Anterior cingulate cortex (tissue), 58 donors: ENCODE measurements around the gene SPSB2.

ENCODE experiments used
- DNase-seq, 58 donors: peaks; one replicate each; lab custom pipeline; 2025; lab: John Stamatoyannopoulos, UW

The SPSB2 gene

DNA sequence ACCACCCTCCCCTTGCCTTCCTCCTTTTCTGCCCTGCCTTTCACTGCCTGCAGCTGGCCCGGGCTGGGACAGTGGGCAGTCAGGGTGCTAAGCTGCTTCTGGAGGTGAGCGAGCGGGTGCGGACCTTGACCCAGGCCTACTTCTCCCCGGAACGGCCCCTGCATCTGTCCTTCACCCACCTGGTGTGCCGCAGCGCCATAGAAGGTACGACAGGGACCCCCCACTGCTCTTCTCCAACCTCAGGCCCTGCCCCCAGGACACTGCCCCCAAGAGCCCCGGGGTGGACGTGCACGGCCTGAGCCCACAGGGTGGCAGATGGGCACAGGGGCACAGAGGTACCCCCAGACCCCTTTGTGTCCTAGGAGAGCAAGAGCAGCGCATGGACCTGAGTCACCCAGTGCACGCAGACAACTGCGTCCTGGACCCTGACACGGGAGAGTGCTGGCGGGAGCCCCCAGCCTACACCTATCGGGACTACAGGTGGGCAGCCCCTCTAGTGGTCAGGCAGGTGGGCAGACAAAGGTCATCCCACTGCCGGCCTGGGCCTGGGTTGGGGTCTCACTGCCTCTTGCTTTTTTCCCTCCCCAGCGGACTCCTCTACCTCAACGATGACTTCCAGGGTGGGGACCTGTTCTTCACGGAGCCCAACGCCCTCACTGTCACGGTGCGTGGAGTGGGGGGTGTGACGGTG, 35.6 kb downstream of the SPSB2 start:
- no peak for DNase-seq

DNA sequence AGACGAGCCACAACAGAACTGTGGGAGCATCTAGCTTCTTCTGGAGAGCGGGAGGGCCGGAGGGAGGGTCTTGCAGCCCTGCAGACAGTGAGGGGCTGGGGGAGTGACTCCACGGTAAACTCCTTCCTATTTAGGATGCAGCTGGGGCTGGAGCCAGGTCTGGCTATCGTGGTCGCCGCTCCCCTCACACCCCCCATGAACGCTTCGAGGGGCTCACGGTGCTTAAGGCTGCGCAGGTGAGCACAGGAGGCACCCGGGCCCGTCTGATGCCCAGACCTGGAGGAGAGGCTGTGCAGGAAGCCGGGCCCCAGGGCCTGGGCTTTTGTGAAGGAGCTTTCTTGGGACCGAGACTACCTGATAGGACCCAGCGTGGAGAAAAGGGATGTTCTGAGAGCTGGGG, 36.3 kb downstream of the SPSB2 start:
- no peak for DNase-seq

DNA sequence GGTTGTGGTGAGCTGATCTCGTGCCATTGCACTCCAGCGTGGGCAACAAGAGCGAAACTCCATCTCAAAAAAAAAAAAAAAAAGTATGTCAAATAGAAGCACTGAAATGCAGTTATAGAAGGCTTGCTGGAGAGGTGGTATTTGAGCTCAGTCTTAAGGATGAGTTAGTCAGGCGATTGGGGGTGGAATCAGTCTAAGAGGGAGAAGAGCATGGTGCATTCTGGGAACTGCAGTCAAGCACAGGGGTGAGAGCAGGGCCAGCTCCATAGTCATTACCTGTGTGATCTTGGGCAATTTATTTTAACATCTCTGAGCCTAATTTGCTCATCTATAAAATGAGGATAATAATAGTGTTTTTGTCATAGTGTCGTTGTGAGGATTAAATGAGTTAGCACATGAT, 38.2 kb downstream of the SPSB2 start:
- DNase-seq: no peak

DNA sequence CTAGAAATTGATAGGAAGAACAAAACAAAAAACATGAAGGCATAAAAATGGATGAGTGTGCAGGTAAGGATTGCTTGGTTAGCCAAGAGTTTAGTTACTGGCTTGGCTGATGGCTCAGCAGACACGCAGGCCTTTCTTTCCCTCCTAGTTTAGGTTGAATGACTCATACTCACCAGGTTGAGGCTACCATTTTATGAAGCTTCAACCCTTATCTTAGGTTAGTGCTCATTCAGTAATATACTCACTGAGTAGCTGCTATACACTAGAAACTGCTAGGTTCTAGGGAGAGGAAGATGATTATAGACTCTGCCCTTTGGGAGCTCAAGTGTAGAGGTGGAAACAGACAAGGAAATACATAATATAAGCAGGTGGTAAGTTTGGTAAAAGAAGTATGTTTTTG, 38.8 kb downstream of the SPSB2 start:
- DNase-seq: no peak

DNA sequence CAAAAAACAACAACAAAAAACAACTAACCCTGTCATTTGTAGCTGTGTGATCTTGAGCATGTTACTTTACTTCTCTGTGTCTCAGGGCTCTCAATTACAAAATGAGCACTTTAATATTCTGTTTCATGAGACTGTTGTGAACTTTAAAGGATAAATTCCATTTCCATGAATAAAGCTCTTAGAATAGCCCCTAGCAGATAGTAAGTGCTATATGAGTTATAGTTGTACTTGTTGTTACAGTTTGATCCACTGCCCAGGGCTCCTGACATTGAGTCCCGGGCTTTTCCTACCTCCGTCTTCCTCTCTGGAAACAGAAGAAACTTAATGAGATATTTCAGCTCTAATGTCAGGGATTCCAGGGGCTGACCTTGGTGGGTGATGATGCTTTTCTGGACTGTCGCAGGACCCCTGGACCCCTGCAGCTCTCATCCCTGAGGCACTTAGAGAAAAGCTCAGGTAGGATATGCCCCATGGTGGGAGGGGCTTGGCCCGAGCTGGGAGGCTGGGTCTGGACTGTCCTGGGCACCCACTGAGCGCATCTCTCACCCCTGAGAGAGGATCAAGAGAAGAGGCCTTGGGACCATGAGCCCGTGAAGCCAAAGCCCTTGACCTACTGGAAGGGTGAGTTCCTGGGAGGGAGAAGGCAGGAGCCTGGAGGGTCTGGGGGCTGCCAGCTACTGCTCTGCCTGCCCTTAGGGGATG, 39.8 kb downstream of the SPSB2 start:
- no peak for DNase-seq

DNA sequence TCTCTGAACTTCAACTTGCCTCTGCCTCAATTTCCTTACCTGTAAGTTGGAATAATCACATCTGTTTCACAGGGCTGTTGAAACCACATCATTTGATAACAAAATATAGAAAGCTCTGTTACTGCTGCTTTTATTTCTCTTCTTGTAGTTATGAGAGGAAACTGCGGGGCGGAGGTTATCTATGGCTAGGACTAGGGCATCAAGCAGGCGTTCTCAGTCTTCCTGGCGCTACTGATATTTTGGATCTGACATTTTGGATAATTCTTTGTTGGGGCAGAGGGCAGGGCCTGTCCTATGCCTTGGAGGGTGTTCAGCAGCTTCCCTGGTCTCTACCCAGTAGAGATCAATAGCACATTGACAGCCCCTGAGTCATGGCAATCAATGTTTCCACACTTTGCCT, 41.0 kb downstream of the SPSB2 start:
- no peak for DNase-seq

DNA sequence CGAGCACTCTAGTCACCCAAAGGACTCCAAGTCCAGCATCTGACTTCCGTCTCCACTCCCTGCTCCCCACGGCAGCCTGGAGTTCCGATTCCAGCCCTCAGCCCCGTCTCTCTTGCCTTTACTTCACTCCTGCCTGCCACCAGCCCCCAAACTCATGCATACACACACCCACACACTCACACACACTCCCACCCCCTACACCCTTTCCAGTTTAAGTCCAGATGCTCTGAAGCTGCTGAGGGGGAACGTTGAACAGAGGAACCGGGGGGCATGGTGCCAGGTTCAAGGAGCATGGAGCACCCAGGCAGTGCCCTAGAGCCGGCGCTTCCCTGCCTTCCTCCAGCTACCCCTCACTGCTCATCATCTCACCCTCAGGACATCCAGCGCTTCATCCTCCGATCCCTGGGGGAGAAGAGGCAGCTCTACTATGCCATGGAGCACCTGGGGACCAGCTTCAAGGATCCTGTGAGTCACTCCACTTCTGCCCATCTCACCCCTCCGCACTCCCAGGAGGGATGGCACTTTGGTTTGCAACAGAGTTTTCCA, 41.6 kb downstream of the SPSB2 start:
- no peak for DNase-seq

DNA sequence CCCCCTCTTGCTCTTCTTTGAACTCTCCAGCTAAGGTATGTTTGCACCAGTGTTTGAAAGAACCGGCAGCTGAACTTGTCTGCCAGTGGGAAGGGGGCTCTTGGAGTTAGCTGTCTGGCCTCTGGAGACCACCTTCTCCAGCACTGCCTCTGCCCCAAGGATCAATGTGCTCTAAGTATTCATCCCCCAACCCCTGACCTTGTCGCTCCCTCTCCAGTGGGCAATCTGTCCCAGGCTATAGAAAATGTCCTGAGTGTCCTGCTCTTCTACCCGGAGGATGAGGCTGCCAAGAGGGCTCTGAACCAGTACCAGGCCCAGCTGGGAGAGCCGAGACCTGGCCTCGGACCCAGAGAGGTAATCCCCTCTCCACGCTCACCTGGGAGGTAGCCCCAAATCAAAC, 42.1 kb downstream of the SPSB2 start:
- no peak for DNase-seq

DNA sequence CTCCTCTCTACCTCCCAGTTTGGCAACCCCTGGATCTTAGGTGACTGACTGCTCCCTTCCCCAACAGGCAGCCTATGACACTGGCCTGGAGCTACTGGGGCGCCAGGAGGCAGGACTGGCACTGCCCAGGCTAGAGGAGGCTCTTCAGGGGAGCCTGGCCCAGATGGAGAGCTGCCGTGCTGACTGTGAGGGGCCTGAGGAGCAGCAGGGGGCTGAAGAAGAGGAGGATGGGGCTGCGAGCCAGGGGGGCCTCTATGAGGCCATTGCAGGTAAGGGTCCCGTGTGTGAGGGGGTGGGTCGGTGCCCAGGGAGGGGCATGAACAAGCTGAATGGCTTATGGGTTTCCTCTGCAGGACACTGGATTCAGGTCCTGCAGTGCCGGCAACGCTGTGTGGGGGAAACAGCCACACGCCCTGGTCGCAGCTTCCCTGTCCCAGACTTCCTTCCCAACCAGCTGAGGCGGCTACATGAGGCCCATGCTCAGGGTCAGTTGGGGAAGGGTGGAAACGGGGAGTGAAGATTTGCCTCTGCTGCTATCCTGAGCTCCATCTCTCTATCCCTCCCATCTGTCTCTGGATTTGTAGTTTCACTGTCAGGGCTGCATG, 42.7 kb downstream of the SPSB2 start:
- no peak for DNase-seq

DNA sequence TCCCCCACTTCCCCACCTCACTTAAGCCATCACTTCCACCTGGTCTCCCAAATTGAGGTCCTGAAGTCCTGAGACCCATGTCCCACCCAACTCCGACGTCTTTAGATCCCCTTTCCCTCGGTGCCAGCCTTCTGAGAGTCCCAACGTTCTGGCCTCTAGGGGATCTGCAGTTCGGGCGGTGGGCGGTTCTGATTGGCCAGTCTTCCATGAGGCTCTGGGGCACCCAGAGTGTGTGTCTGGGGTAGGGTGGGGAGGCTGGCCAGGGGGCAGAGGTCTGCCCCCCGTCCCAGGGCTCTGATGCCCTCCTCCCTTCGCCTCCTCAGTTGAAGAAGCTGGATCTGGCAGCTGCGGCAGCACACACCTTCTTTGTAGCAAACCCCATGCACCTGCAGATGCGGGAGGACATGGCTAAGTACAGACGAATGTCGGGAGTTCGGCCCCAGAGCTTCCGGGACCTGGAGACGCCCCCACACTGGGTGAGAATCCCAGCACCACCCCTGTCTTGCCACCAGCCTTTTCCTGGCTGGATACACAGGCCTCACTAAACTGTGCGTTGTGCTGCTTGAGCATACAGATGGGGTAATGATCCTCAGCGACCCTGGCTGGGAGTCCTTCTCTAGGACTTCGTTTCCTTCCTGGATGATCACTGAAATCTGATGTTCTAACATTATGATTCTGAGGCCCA, 43.4 kb downstream of the SPSB2 start:
- DNase-seq: peak in 10 of 58 donors; percentile 13 to 69 (median 47)

DNA sequence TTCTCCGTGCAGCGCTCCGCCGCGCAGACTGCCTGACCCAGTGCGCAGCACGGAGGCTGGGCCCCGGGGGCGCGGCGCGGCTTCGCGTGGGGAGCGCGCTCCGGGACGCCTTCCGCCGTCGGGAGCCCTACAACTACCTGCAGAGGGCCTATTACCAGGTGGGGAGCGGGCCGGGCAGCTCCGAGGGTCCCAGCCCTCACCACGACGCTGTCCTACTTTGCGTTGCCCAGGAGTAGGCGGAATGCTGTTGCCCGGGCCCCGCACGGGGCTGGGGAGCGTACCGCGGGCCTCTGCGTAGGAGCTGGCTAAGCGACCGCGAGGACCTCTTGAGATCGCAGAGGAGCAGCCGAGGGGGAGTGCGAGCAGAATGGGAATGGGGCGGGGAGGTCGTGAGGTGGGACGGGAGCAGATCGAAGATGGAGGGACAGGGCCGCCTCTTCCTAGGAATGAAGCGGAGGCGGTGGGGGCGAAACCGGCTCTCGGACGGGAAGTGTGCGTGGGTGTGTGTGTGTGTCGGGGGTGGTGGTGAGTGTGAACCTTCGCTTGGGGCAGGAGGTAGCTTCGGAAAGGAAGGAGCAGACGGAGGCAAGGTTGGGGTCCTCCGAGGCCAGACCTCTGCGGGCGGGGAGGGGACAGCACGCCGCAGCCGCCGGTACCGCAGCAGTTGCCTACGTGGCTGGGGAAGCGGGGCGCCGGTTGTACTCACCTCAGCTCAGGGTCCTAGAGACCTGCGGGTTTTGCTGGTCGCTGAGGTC, 44.1 kb downstream of the SPSB2 start:
- peak in 24 of 58 donors; percentile 15 to 71 (median 46) for DNase-seq

DNA sequence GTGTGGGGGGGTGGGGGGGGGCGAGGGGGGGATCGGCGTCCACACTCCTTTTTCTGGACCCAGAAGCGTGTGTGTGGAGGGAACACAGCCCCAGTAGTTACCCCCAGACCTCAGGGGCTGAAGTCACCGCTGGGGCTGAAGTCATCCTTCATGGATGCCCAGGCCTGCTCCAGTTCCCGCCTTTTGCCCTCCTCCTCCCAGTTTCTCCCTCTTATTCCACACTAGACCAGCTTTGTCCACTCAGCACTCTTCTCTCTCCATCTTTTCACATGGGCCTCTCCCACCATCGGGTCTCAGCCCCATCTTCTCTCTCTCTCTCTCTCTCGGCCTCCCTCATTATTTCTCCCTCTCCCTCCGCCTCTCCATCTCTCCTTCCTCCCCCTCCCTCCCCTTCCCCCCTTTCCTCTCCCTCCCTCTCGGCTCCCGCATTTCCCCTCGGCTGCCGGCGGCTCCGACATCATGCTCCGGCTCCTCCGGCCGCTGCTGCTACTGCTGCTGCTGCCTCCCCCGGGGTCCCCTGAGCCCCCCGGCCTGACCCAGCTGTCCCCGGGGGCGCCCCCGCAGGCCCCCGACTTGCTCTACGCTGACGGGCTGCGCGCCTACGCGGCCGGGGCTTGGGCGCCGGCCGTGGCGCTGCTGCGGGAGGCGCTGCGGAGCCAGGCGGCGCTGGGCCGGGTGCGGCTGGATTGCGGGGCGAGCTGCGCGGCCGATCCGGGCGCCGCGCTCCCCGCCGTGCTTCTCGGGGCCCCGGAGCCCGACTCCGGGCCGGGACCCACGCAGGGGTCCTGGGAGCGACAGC, 44.9 kb downstream of the SPSB2 start, which contains the start of gene P3H3:
TSS of gene P3H3 (plus strand) at position 426 of the 799 bp plus-strand sequence. CDS start at position 460, 34 bp downstream.
- DNase-seq: peak in 29 of 58 donors; percentile 17 to 72 (median 38)

DNA sequence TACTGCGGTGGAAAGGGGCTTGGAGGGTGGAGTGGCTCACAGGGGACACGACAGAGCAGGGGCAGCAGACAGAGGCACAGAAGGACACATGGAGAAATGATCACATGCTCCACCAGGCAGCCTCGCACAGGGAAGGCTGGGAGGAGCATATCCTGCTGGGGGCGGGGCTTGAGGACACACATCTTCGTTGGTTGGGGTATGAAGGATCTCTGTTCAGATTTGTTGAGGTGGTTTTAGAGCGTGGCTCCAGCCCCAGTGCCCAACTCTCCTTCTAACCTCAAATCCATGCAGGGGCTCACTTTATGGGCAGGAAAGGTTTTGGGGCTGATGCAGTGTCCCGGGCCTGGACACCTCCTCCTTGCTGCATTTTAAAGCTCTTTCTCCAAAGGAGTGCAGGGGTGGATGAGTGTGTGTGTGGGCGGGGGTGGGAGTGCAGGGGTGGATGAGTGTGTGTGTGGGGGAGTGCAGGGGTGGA, 45.6 kb downstream of the SPSB2 start:
- peak in 56 of 58 donors; percentile 14 to 90 (median 64) for DNase-seq

DNA sequence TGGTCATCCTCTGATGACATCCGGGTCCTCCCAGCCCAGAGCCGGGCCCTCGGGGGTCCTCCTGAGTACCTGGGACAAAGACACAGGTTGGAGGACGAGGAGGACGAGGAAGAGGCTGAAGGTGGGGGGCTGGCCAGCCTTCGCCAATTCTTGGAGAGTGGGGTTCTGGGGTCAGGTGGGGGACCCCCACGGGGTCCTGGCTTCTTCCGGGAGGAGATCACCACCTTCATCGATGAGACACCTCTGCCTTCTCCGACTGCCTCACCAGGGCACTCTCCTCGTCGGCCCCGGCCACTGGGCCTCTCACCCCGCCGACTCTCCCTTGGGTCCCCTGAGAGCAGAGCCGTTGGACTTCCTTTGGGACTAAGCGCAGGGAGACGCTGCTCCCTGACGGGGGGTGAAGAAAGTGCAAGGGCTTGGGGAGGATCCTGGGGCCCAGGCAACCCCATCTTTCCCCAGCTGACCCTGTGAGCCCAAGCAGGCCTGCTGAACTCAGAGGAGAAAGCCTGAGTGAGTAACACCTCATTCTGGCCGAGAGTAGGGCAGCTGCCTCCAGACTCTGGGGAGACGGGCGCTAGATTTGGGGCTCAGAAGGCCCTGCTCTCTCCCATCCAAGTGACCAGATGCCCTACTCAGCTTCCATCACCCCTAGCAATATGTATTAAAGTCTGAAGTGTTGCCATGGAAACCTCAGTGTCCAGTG, 46.2 kb downstream of the SPSB2 start:
- no peak for DNase-seq

DNA sequence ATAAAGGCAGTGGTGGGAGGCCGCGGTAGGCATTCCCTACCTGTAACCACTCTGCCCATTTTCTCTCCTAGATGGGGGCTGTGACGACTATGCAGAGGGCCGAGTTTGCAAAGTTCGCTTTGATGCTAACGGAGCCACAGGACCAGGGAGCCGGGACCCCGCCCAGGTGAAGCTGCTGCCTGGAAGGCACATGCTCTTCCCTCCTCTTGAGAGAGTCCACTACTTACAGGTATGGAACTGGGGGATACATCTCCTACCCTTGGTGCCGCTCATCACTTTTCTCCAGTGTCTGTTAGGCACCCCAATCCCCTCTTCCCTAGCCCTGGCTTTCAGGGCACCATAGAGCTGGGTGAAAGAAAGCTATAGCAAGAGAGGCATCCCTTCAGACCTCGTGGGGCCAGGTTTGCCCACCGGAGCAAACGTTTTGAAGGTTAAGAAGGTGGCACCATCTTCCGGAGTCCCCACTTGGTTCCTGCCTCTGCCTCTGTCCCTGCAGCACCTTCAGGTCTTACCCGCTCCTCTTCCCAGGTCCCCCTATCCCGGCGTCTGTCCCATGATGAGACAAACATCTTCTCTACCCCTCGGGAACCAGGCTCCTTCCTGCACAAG, 46.9 kb downstream of the SPSB2 start:
- no peak for DNase-seq

DNA sequence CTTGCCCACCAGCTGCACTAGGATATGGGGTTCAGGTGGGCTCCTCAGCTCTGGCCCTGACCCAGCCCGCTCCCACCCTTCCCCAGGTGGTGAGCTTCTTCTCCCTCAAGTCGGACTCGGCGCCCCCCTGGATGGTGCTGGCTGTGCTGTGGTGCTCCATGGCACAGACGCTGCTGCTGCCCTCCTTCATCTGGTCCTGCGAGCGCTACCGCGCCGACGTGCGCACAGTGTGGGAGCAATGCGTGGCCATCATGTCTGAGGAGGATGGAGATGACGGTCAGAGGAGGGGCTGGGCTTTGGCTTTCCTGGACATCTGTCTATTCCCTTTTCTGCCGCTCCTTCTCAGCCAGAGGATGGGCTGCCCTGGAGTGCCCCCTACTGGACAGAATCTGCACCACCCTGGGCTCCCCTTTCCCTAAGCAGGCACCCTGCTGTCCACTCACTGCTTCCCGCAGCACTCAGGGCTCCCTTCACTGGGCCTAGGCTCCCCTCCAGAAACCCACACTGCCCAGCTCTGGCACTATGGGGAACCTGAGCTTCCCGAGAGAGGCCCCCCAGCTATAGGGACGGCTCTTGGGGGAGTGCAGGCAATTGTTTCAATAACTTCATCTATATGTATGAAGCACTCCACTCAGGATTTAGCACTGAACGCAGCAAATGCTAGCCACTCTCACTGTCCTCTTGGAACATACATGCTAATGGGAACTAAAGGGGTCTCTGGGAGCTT, 47.5 kb downstream of the SPSB2 start:
- DNase-seq: peak in 56 of 58 donors; percentile 42 to 92 (median 76)

DNA sequence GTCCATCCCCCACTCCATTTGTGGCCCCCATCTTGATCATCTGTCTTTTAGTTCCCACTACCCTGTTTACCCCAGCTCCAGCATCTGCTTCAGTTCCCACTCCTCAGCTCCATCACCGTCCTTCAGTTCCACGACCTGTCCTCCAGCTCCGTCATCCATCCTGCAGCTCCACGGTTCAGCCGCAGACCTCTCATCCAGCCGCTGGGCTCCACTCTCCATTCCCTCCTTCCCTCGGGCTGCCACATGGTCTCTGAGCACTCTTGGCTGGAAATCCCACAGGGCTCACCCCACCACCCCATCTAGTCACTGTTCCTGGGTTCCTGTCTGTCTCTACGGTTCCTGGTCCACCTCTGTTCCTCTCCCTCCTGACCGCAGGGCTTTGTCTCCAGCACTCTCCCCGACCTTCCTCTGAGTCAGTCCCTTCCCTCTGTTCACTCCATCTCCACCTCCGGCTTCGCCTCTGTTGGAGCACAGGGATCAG, 48.2 kb downstream of the SPSB2 start:
- peak in 2 of 58 donors; percentile 32 to 61 for DNase-seq
